ENCODE measurements around the gene CD82. TPM values are rescaled to one million over a fixed set of nuclear protein-coding genes. Genes with fewer than 3 reads are reported as not detected.

CD82 gene
- total RNA-seq, 1 experiment from 2014 or later, result 4.5 TPM

- Histone ChIP-seq H3K27me3 (ENCODE audit: insufficient read depth, low read length) (peaks cover under 1% of the 10 kb centered on the region; the same call in 1 of the 2 replicates), H4K5ac (ENCODE audit: insufficient read length, low read depth, low read length) (no peak overlapping the region), H2BK5ac (ENCODE audit: insufficient read length, low read length) (no peak overlapping the region), H2BK15ac (ENCODE audit: low read depth, low read length) (no peak overlapping the region), H4K20me1 (ENCODE audit: control insufficient read depth, insufficient read depth, insufficient read length) (no peaks in the 10 kb centered on the region), H3T11ph (ENCODE audit: low read length) (no peak overlapping the region), H3K79me2 (ENCODE audit: insufficient read depth, low read length) (no peaks in the 10 kb centered on the region), H3K4me1 (ENCODE audit: insufficient read depth, low read length) (no peaks in the 10 kb centered on the region; the same call in 1 of the 2 replicates), H2AFZ (ENCODE audit: low read length) (no peak overlapping the region), H3K27ac (ENCODE audit: insufficient read length, low read depth, low read length) (no peak overlapping the region), H3K23me2 (ENCODE audit: insufficient read length, low read depth, low read length, poor library complexity, severe bottlenecking) (peaks cover 9% of the 10 kb centered on the region), H2BK20ac (ENCODE audit: low read depth, low read length, poor library complexity, severe bottlenecking) (no peak overlapping the region), H3K9ac (ENCODE audit: extremely low read depth, insufficient read length, low read length) (no peak overlapping the region), H2BK120ac (ENCODE audit: low read depth, low read length, poor library complexity, severe bottlenecking) (no peak overlapping the region), H3K23ac (ENCODE audit: insufficient read length, low read depth, low read length) (no peak overlapping the region), H4K8ac (replicated peaks; ENCODE audit: insufficient read length, low read depth, low read length) (no peak overlapping the region), H2BK12ac (ENCODE audit: insufficient read length, low read depth, low read length) (no peak overlapping the region), H3K9me3 (ENCODE audit: control insufficient read depth, low read depth, low read length) (no peaks in the 10 kb centered on the region), H3K56ac (ENCODE audit: insufficient read length, low read depth, low read length) (no peak overlapping the region), H2AK5ac (ENCODE audit: insufficient read length, low read length) (no peak overlapping the region), H3K14ac (ENCODE audit: insufficient read depth, low read length) (no peak overlapping the region), H3K79me1 (ENCODE audit: insufficient read depth, low read depth, low read length, poor library complexity, severe bottlenecking) (no peaks in the 10 kb centered on the region), H3K4me2 (ENCODE audit: insufficient read depth, insufficient read length, low read length) (no peak overlapping the region), H3K18ac (ENCODE audit: insufficient read length, low read depth, low read length) (no peak overlapping the region), H4K91ac (ENCODE audit: insufficient read length, low read depth, low read length) (no peak overlapping the region), H3K4ac (ENCODE audit: low read depth, low read length) (no peak overlapping the region)
- peaks cover 32% of the 10 kb centered on the region for H3K27me3 Mint-ChIP-seq (ENCODE audit: low read depth)
- peaks cover 44 to 46% of the 10 kb centered on the region in 2 experiments for H3K4me1 Mint-ChIP-seq
- WGBS (ENCODE audit: extremely low coverage, insufficient read length, low lambda C conversion rate), result no CpG with 5 or more reads among the region's 4 CpGs
- no peak for DNase-seq
- H3K4me3 Mint-ChIP-seq, result no peak overlapping the region
- no peaks in the 10 kb centered on the region; a peak in 1 of 5 replicates for H3K9me3 Mint-ChIP-seq
- no peaks in the 10 kb centered on the region; a peak in 1 of 7 replicates for H3K36me3 Mint-ChIP-seq (ENCODE audit: insufficient read depth in 1 of 3, low read depth in 3 of 3)
- TF ChIP-seq CTCF (conservative IDR thresholded peaks at IDR 0.05), result no peak
- H3K27ac Mint-ChIP-seq, result no peak overlapping the region; a peak in 1 of 7 replicates
Measured at GRCh38 chr11:44568331-44568657, 2.8 kb downstream of the CD82 start.
